HG02678 (cell line): ENCODE results near the gene HFM1.

Experiments
- ATAC-seq: cut with Tn5 transposase; IDR thresholded peaks from one replicate; pipeline ENCODE4 v1.9.1; 2021; ENCODE audit warnings: mild to moderate bottlenecking, moderate library complexity; ENCODE audit not compliant: unreplicated experiment

HFM1 gene

DNA sequence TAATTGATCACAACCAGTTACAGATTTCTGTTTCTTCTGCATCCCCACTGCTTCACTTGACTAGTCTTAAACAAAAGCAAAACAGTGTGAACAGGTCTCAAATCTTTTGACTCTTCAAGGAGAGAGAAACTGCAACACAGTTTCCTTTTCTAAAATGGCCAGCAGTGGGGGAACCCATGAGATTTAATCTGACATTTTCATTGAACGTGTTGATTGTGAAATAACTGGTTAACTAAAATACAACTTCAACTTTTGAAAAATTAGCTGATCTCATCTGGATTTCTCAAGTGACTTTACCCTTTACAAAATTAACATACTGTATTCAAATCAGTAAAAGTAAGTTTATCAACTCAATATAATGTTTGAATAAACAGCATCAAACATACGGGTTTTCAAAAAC lies 143.0 kb downstream of the HFM1 start:
- no peak for ATAC-seq

- ATAC-seq: no peak
These were observed 159.2 kb downstream of the HFM1 start for GRCh38 chr1:91245435-91245834.

DNA sequence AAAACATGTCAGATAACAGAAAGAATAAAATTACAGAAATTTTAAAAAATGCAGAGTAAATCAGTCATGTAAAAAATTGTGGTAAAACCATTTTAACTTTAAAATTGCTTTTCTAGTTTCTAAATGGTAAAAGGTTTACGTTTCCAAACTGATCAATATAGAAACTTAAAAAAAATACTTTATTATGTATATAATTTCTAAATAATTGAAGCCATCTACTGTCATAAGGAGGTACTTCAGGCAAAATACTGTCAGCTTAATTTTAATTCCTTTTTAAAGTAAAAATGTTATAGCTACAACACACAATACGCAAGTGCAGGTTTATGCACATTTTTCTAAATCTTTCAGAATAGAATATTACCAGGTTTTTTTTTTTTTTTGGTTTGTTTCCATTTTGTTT lies 159.9 kb downstream of the HFM1 start:
- ATAC-seq: no peak

- no peak for ATAC-seq
These were observed 161.5 kb downstream of the HFM1 start for GRCh38 chr1:91243171-91243570.

GRCh38 chr1:91234181-91234580 lies 170.5 kb downstream of the HFM1 start:
- ATAC-seq: no peak

GRCh38 chr1:91226741-91227140 lies 177.9 kb downstream of the HFM1 start:
- ATAC-seq: no peak

- no peak for ATAC-seq
These were observed 179.8 kb downstream of the HFM1 start for GRCh38 chr1:91224878-91225277.

DNA sequence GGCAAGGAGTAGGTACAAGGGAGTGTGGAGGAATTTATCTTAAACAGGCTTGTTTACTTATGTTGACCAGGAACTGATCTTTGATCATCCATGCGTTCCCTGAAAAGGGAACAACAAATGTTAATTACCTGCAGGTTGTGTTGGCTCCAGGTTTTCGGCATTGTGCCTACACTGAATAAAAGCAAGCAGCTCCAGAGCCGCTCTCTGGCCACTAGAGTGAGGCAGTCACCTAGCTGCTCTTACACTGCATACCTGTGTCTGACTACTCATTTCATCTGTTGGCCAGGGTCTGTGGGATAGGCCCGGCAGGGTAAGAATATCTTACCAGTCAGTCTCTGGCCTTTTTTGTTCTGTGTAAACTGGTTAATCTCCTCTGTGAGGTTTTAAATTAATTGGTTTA lies 183.6 kb downstream of the HFM1 start:
- no peak for ATAC-seq

- ATAC-seq: no peak
These were observed 186.7 kb downstream of the HFM1 start for GRCh38 chr1:91217911-91218310.
